Upper lobe of right lung (tissue), 1 donor: ENCODE data around the gene CACNA1B. TPM values are rescaled to one million over a fixed set of nuclear protein-coding genes. Genes with fewer than 3 reads are reported as not detected.

ENCODE experiments used
- ATAC-seq: fragments of 200-7000 bp; cut with Tn5 transposase; one replicate; pipeline ENCODE4 v1.9.1; 2020; ENCODE audit warnings: mild to moderate bottlenecking, moderate library complexity
- DNase-seq: peaks from one replicate; pipeline ENCODE4 v3.0.0-alpha.2; 2020
- H3K27ac ChIP-seq: fragments of 200-600 bp; one replicate; pipeline ENCODE4 v1.8.0; 2022
- H3K27me3 ChIP-seq: fragments of 200-600 bp; one replicate; pipeline ENCODE4 v1.8.0; 2022; ENCODE audit warnings: mild to moderate bottlenecking
- H3K36me3 ChIP-seq: fragments of 200-600 bp; one replicate; pipeline ENCODE4 v1.8.0; 2022
- H3K4me1 ChIP-seq: fragments of 200-600 bp; one replicate; pipeline ENCODE4 v1.8.0; 2022
- H3K4me3 ChIP-seq: fragments of 200-600 bp; one replicate; pipeline ENCODE4 v1.8.0; 2022; ENCODE audit warnings: mild to moderate bottlenecking
- H3K9me3 ChIP-seq: fragments of 200-600 bp; one replicate; pipeline ENCODE4 v1.8.0; 2022
- CTCF ChIP-seq: fragments of 200-600 bp; IDR thresholded peaks from one replicate; pipeline ENCODE4 v1.8.0; 2022; ENCODE audit warnings: antibody characterized with exemption
- intact Hi-C: fragments of 100-400 bp; cut with DNase I; formaldehyde crosslinking; loops from one replicate; pipeline ENCODE4 v1.11.0; 2022
- total RNA-seq: library from RNA; stranded (reverse); fragmentation: NEBNext Ultra II Directional; extraction: Animal tissue kit (Norgen Biotek cat#: 25700); gene quantifications from one replicate; pipeline ENCODE4 v1.2.1, GENCODE V29; 2021
- donor health status: DM: no; HTN: yes; CAD: no; lungs with severe emphysema.

CACNA1B gene
- total RNA-seq, 1 donor from 2014 or later: 0.29 TPM

- Histone ChIP-seq H3K9me3 (no peaks in the 10 kb centered on the region), H3K36me3 (no peaks in the 10 kb centered on the region), H3K27me3 (no peaks in the 10 kb centered on the region), H3K27ac (no peak overlapping the region), H3K4me3 (no peak overlapping the region), H3K4me1 (no peaks in the 10 kb centered on the region)
- no peak for ATAC-seq
- no peak for TF ChIP-seq CTCF
- no peak for DNase-seq
- intact Hi-C loops: no loop called here
Observed at GRCh38 chr9:138095813-138096518, 218.4 kb downstream of the CACNA1B start.

- H3K36me3 ChIP-seq: no peaks in the 10 kb centered on the region
- no peak overlapping the region for H3K4me3 ChIP-seq
- DNase-seq: peak; percentile 26
- no peaks in the 10 kb centered on the region for H3K9me3 ChIP-seq
- no peaks in the 10 kb centered on the region for H3K27me3 ChIP-seq
- no peak overlapping the region for H3K27ac ChIP-seq
- no peak for TF ChIP-seq CTCF
- no peak for ATAC-seq
- intact Hi-C loops: no loop called here
- H3K4me1 ChIP-seq: no peaks in the 10 kb centered on the region
Observed at GRCh38 chr9:138096519-138096845, 218.9 kb downstream of the CACNA1B start.

GRCh38 chr9:138097501-138097991 is 220.0 kb downstream of the CACNA1B start:
- H3K36me3 ChIP-seq: no peaks in the 10 kb centered on the region
- intact Hi-C loops: no loop called here
- no peaks in the 10 kb centered on the region for H3K4me1 ChIP-seq
- H3K4me3 ChIP-seq: no peak overlapping the region
- no peak for TF ChIP-seq CTCF
- no peaks in the 10 kb centered on the region for H3K27me3 ChIP-seq
- no peak overlapping the region for H3K27ac ChIP-seq
- no peaks in the 10 kb centered on the region for H3K9me3 ChIP-seq
- ATAC-seq: no peak
- peak; percentile 51 for DNase-seq

- no peaks in the 10 kb centered on the region for H3K36me3 ChIP-seq
- no peaks in the 10 kb centered on the region for H3K27me3 ChIP-seq
- H3K4me3 ChIP-seq: no peak overlapping the region
- TF ChIP-seq CTCF: no peak
- intact Hi-C loops: no loop called here
- no peak for ATAC-seq
- no peaks in the 10 kb centered on the region for H3K9me3 ChIP-seq
- H3K27ac ChIP-seq: no peak overlapping the region
- DNase-seq: peak; percentile 29
- no peaks in the 10 kb centered on the region for H3K4me1 ChIP-seq
Observed at GRCh38 chr9:138098116-138098907, 220.7 kb downstream of the CACNA1B start.

- H3K27me3 ChIP-seq: no peaks in the 10 kb centered on the region
- H3K4me1 ChIP-seq: no peaks in the 10 kb centered on the region
- no peaks in the 10 kb centered on the region for H3K36me3 ChIP-seq
- intact Hi-C loops: no loop called here
- TF ChIP-seq CTCF: no peak
- no peak overlapping the region for H3K27ac ChIP-seq
- no peak for ATAC-seq
- H3K9me3 ChIP-seq: no peaks in the 10 kb centered on the region
- DNase-seq: peak; percentile 48
- no peak overlapping the region for H3K4me3 ChIP-seq
Observed at GRCh38 chr9:138098908-138099791, 221.6 kb downstream of the CACNA1B start.
